Mesenchymal stem cell (in vitro differentiated cells and primary cell): ENCODE results near the gene DDIT4L.

Experiments
- DNase-seq: peaks from one replicate; pipeline ENCODE4 v3.0.0-alpha.2; 2013
- H2AFZ ChIP-seq: one replicate; pipeline ENCODE4 v1.6.1; 2013; ENCODE audit warnings: low read depth, mild to moderate bottlenecking, control low read depth, inconsistent platforms, low read length, moderate library complexity
- H2AK5ac ChIP-seq: 2 replicates; pipeline ENCODE4 v1.6.1; 2013; ENCODE audit warnings: low read length, moderate library complexity, mild to moderate bottlenecking, inconsistent platforms; ENCODE audit not compliant: severe bottlenecking
- H2BK120ac ChIP-seq: one replicate; pipeline ENCODE4 v1.6.1; 2013; ENCODE audit warnings: low read depth, mild to moderate bottlenecking, inconsistent platforms, low read length, moderate library complexity
- H2BK12ac ChIP-seq, 2 experiments: one replicate each; pipeline ENCODE4 v1.6.1; 2013; ENCODE audit warnings: inconsistent platforms in 2 of 2, low read length in 2 of 2, mild to moderate bottlenecking in 2 of 2, moderate library complexity in 2 of 2, control low read depth in 1 of 2
- H2BK15ac ChIP-seq: one replicate; pipeline ENCODE4 v1.6.1; 2013; ENCODE audit warnings: mild to moderate bottlenecking, low read depth, inconsistent platforms; ENCODE audit not compliant: poor library complexity, severe bottlenecking
- H2BK5ac ChIP-seq: 2 replicates; pipeline ENCODE4 v1.6.1; 2013; ENCODE audit warnings: low read depth, mild to moderate bottlenecking, low read length, control low read depth, inconsistent platforms; ENCODE audit not compliant: poor library complexity, severe bottlenecking
- H3K14ac ChIP-seq, 2 experiments: one replicate each; pipeline ENCODE4 v1.6.1; 2013; ENCODE audit warnings: inconsistent platforms in 2 of 2, low read length in 2 of 2, control low read depth in 1 of 2, mild to moderate bottlenecking in 1 of 2, moderate library complexity in 1 of 2
- H3K18ac ChIP-seq, 2 experiments: one replicate each; pipeline ENCODE4 v1.6.1; 2013; ENCODE audit warnings: inconsistent platforms in 2 of 2, low read length in 2 of 2, control low read depth in 1 of 2, low read depth in 1 of 2, mild to moderate bottlenecking in 1 of 2
- H3K23ac ChIP-seq, 2 experiments: one replicate each; pipeline ENCODE4 v1.6.1; 2013; ENCODE audit warnings: inconsistent platforms in 2 of 2, low read length in 2 of 2, mild to moderate bottlenecking in 2 of 2, moderate library complexity in 2 of 2, control low read depth in 1 of 2
- H3K27ac ChIP-seq: 2 replicates; pipeline ENCODE4 v1.5.1; 2013; ENCODE audit warnings: mild to moderate bottlenecking, moderate library complexity, low read length, control low read depth, inconsistent platforms; ENCODE audit not compliant: poor library complexity, severe bottlenecking
- H3K27me3 ChIP-seq, 2 experiments: 2 replicates each; pipeline versions ENCODE4 v1.6.1 to v1.7.0; 2013; ENCODE audit warnings: low read length in 2 of 2, mild to moderate bottlenecking in 2 of 2, moderate library complexity in 2 of 2, control low read depth in 1 of 2, inconsistent platforms in 1 of 2; ENCODE audit not compliant: control insufficient read depth in 1 of 2, insufficient read depth in 1 of 2
- H3K36me3 ChIP-seq, 2 experiments: 2 replicates each; pipeline versions ENCODE4 v1.6.1 to v1.7.0; 2013; ENCODE audit warnings: low read length in 2 of 2, control low read depth in 1 of 2, inconsistent platforms in 1 of 2, low read depth in 1 of 2, mild to moderate bottlenecking in 1 of 2; ENCODE audit not compliant: insufficient read depth in 2 of 2, control insufficient read depth in 1 of 2
- H3K4ac ChIP-seq, 2 experiments: one replicate each; pipeline ENCODE4 v1.6.1; 2013; ENCODE audit warnings: inconsistent platforms in 2 of 2, low read length in 2 of 2, mild to moderate bottlenecking in 2 of 2, moderate library complexity in 2 of 2, control low read depth in 1 of 2, low read depth in 1 of 2
- H3K4me1 ChIP-seq: 2 replicates; pipeline ENCODE4 v1.6.1; 2013; ENCODE audit warnings: low read depth, low read length, control low read depth; ENCODE audit not compliant: control insufficient read depth, insufficient read depth
- H3K4me2 ChIP-seq: 2 replicates; pipeline ENCODE4 v1.6.1; 2013; ENCODE audit warnings: low read length, mild to moderate bottlenecking, inconsistent platforms; ENCODE audit not compliant: poor library complexity, severe bottlenecking
- H3K4me3 ChIP-seq, 2 experiments: 2 replicates each; pipeline versions ENCODE4 v1.5.1 to v1.7.0; 2013; ENCODE audit warnings: low read length in 2 of 2, mild to moderate bottlenecking in 2 of 2, control low read depth in 1 of 2, low read depth in 1 of 2; ENCODE audit not compliant: insufficient read depth in 1 of 2
- H3K79me1 ChIP-seq: replicated peaks from 2 replicates; pipeline ENCODE4 v1.6.1; 2013; ENCODE audit warnings: mild to moderate bottlenecking, control low read depth, low read length, inconsistent platforms; ENCODE audit not compliant: poor library complexity, severe bottlenecking
- H3K9ac ChIP-seq: 2 replicates; pipeline ENCODE4 v1.7.0; 2013; ENCODE audit warnings: mild to moderate bottlenecking, low read length, moderate library complexity
- H3K9me3 ChIP-seq: 2 replicates; pipeline ENCODE4 v1.7.0; 2013; ENCODE audit warnings: mild to moderate bottlenecking, low read length; ENCODE audit not compliant: control insufficient read depth
- H4K8ac ChIP-seq: one replicate; pipeline ENCODE4 v1.6.1; 2013; ENCODE audit warnings: inconsistent platforms, mild to moderate bottlenecking, low read length, moderate library complexity
- H4K91ac ChIP-seq: one replicate; pipeline ENCODE4 v1.6.1; 2013; ENCODE audit warnings: mild to moderate bottlenecking, low read length, inconsistent platforms
- WGBS: methylation state at CpG from one replicate; pipeline ENCODE4 v1.1.7; 2013; ENCODE audit warnings: mixed read lengths; 5-methylcytosine and 5-hydroxymethylcytosine counted together

DDIT4L gene

DNA sequence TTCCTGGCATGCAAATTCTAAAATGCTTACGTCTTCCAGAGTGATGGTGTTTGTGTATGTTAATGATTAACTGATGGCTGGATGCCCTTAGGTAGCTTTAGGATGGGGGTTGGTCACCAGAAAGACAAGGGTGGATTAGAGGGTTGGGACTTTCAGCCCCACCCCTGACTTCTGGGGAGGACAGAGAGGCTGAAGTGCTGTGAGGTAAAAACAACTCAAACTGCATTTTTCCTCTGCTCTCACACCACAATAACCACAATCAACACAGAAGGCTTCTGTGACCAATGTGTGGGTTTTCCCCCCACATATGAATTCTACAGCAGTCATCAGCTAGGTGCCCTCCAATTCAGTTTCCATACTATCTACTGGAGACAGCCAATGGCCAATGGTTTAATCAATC, 18.7 kb upstream of the DDIT4L start:
- H3K27me3 ChIP-seq, result no peaks in the 10 kb centered on the region
- no peaks in the 10 kb centered on the region for H3K36me3 ChIP-seq
- no peak overlapping the region for H3K23ac ChIP-seq
- no peak overlapping the region for H4K91ac ChIP-seq
- no peak overlapping the region for H3K9ac ChIP-seq
- H3K9me3 ChIP-seq, result no peaks in the 10 kb centered on the region
- no peaks in the 10 kb centered on the region for H3K79me1 ChIP-seq
- H2AK5ac ChIP-seq, result no peak overlapping the region
- no peak overlapping the region for H2BK15ac ChIP-seq
- WGBS, result 71% methylated on average over 1 of the region's 1 CpG
- H3K4me3 ChIP-seq, result no peak overlapping the region
- no peak overlapping the region for H3K4ac ChIP-seq
- H2AFZ ChIP-seq, result no peak overlapping the region
- DNase-seq, result peak; percentile 15
- H2BK120ac ChIP-seq, result no peak overlapping the region
- peak overlapping the region; percentile 55 for H3K4me2 ChIP-seq
- no peak overlapping the region for H2BK5ac ChIP-seq
- no peak overlapping the region for H3K14ac ChIP-seq
- H3K27ac ChIP-seq, result no peak overlapping the region
- peaks cover 3% of the 10 kb centered on the region for H3K4me1 ChIP-seq
- peak overlapping the region in 1 of 2 experiments; percentile 54 for H2BK12ac ChIP-seq
- no peak overlapping the region for H4K8ac ChIP-seq
- peak overlapping the region in 1 of 2 experiments; percentile 33 for H3K18ac ChIP-seq

GRCh38 chr4:100208459-100208858, 18.2 kb upstream of the DDIT4L start:
- Histone ChIP-seq H2BK12ac (no peak overlapping the region), H3K27me3 (no peaks in the 10 kb centered on the region), H3K23ac (no peak overlapping the region), H4K91ac (no peak overlapping the region), H3K9ac (no peak overlapping the region), H3K79me1 (no peaks in the 10 kb centered on the region), H2AFZ (no peak overlapping the region), H3K4me1 (peaks cover 3% of the 10 kb centered on the region), H3K27ac (no peak overlapping the region), H3K4me2 (no peak overlapping the region), H4K8ac (no peak overlapping the region), H2BK5ac (no peak overlapping the region), H3K36me3 (no peaks in the 10 kb centered on the region), H3K4ac (no peak overlapping the region), H2BK15ac (no peak overlapping the region), H3K14ac (no peak overlapping the region), H2BK120ac (no peak overlapping the region), H2AK5ac (no peak overlapping the region), H3K4me3 (no peak overlapping the region), H3K9me3 (no peaks in the 10 kb centered on the region), H3K18ac (no peak overlapping the region)
- WGBS, result 92% methylated on average over 3 of the region's 3 CpGs
- DNase-seq, result peak; percentile 9

GRCh38 chr4:100206850-100207249, 16.6 kb upstream of the DDIT4L start:
- H3K79me1 ChIP-seq, result no peaks in the 10 kb centered on the region
- H3K18ac ChIP-seq, result no peak overlapping the region
- no peak overlapping the region for H2BK5ac ChIP-seq
- H3K4ac ChIP-seq, result no peak overlapping the region
- no peak overlapping the region for H3K27ac ChIP-seq
- no peak overlapping the region for H2AFZ ChIP-seq
- H3K4me2 ChIP-seq, result no peak overlapping the region
- DNase-seq, result no peak
- peaks cover 3% of the 10 kb centered on the region for H3K4me1 ChIP-seq
- H3K9me3 ChIP-seq, result no peaks in the 10 kb centered on the region
- H2BK120ac ChIP-seq, result no peak overlapping the region
- H3K23ac ChIP-seq, result no peak overlapping the region
- H3K14ac ChIP-seq, result no peak overlapping the region
- no peak overlapping the region for H3K4me3 ChIP-seq
- no peak overlapping the region for H2AK5ac ChIP-seq
- no peak overlapping the region for H2BK12ac ChIP-seq
- no peaks in the 10 kb centered on the region for H3K36me3 ChIP-seq
- no peak overlapping the region for H3K9ac ChIP-seq
- H2BK15ac ChIP-seq, result no peak overlapping the region
- no peak overlapping the region for H4K8ac ChIP-seq
- no peaks in the 10 kb centered on the region for H3K27me3 ChIP-seq
- no peak overlapping the region for H4K91ac ChIP-seq

GRCh38 chr4:100198061-100198460, 7.8 kb upstream of the DDIT4L start:
- H3K36me3 ChIP-seq, result no peaks in the 10 kb centered on the region
- H4K8ac ChIP-seq, result no peak overlapping the region
- no peak overlapping the region for H2AFZ ChIP-seq
- no peaks in the 10 kb centered on the region for H3K79me1 ChIP-seq
- H3K14ac ChIP-seq, result no peak overlapping the region
- H2BK5ac ChIP-seq, result no peak overlapping the region
- H2BK120ac ChIP-seq, result no peak overlapping the region
- H2AK5ac ChIP-seq, result no peak overlapping the region
- H2BK12ac ChIP-seq, result no peak overlapping the region
- H3K18ac ChIP-seq, result no peak overlapping the region
- no CpG with 5 or more reads among the region's 1 CpG for WGBS
- no peak overlapping the region for H3K27ac ChIP-seq
- H3K4me1 ChIP-seq, result no peaks in the 10 kb centered on the region
- H3K4ac ChIP-seq, result no peak overlapping the region
- DNase-seq, result no peak
- H3K4me2 ChIP-seq, result no peak overlapping the region
- no peak overlapping the region for H4K91ac ChIP-seq
- no peak overlapping the region for H2BK15ac ChIP-seq
- H3K9ac ChIP-seq, result no peak overlapping the region
- no peaks in the 10 kb centered on the region for H3K9me3 ChIP-seq
- no peak overlapping the region for H3K23ac ChIP-seq
- no peaks in the 10 kb centered on the region for H3K27me3 ChIP-seq
- no peak overlapping the region for H3K4me3 ChIP-seq
